Activated T-helper 17 cell treated with anti-CD3 and anti-CD28 coated beads, Interleukin-2, amount 50 U/mL, for 72 hours (primary cell): ENCODE data around the gene NINJ2. TPM values are rescaled to one million over a fixed set of nuclear protein-coding genes. Genes with fewer than 3 reads are reported as not detected.
"Not testable (repeated sequence)": the region's sequence is repeated elsewhere in the genome, so short reads cannot be mapped to it uniquely, and the experiment has no call there.

Source experiments
- ATAC-seq: fragments of 150-1000 bp; cut with Tn5 transposase; replicated peaks from 2 replicates; pipeline ENCODE4 v1.10.0; 2021; ENCODE audit warnings: mild to moderate bottlenecking, moderate library complexity
- H3K27ac Mint-ChIP-seq: one replicate; pipeline ENCODE4 v1.8.0; 2022; ENCODE audit warnings: mixed read lengths
- H3K27me3 Mint-ChIP-seq: one replicate; pipeline ENCODE4 v1.8.0; 2022; ENCODE audit warnings: mixed read lengths
- H3K36me3 Mint-ChIP-seq: one replicate; pipeline ENCODE4 v1.8.0; 2022; ENCODE audit warnings: low read depth, mild to moderate bottlenecking, mixed read lengths
- H3K4me1 Mint-ChIP-seq: one replicate; pipeline ENCODE4 v1.8.0; 2022; ENCODE audit warnings: mixed read lengths
- H3K4me3 Mint-ChIP-seq: one replicate; pipeline ENCODE4 v1.8.0; 2022; ENCODE audit warnings: mild to moderate bottlenecking, mixed read lengths
- H3K9me3 Mint-ChIP-seq: one replicate; pipeline ENCODE4 v1.8.0; 2022; ENCODE audit warnings: mixed read lengths
- total RNA-seq, 2 donors: library from RNA; stranded (reverse); gene quantifications; one replicate each; pipeline ENCODE4 v1.2.3, GENCODE V29; 2022

Gene NINJ2
- total RNA-seq, 2 donors from 2014 or later, result 9.2 to 19.9 TPM

GRCh38 chr12:640773-641172, 22.5 kb downstream of the NINJ2 start:
- peak overlapping the region; percentile 56 for H3K4me3 Mint-ChIP-seq
- peak overlapping the region; percentile 90 for H3K27ac Mint-ChIP-seq
- H3K27me3 Mint-ChIP-seq, result no peaks in the 10 kb centered on the region
- H3K9me3 Mint-ChIP-seq, result no peaks in the 10 kb centered on the region
- no peak for ATAC-seq
- peaks cover 35% of the 10 kb centered on the region for H3K4me1 Mint-ChIP-seq
- H3K36me3 Mint-ChIP-seq, result peaks cover 5% of the 10 kb centered on the region

DNA sequence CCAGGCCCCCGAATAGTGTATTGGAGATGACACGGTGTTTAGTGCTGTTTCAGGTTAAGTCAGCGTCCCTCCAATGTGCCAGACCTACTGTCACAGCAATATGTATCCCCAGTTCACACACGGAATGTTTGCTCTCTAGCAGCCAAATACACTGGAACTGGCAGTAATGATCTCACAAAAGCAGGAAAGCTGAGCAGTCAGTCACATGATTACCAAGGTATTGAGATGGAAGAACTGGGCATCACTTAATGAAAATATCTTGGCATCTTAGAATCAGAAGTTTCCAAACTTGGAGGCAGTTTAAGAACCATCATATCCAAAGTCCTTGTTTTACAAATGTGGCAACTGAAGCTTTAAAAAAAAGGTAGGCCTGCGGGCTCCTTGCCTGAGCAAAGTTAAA, 23.3 kb downstream of the NINJ2 start:
- ATAC-seq, result no peak
- Mint-ChIP-seq H3K27me3 (no peaks in the 10 kb centered on the region), H3K4me1 (peaks cover 28% of the 10 kb centered on the region), H3K9me3 (no peaks in the 10 kb centered on the region), H3K4me3 (peak overlapping the region; percentile 56), H3K36me3 (peaks cover 5% of the 10 kb centered on the region), H3K27ac (peak overlapping the region; percentile 90)

- H3K27me3 Mint-ChIP-seq, result no peaks in the 10 kb centered on the region
- peaks cover 28% of the 10 kb centered on the region for H3K4me1 Mint-ChIP-seq
Observed at GRCh38 chr12:639566-639965, 23.7 kb downstream of the NINJ2 start.

DNA sequence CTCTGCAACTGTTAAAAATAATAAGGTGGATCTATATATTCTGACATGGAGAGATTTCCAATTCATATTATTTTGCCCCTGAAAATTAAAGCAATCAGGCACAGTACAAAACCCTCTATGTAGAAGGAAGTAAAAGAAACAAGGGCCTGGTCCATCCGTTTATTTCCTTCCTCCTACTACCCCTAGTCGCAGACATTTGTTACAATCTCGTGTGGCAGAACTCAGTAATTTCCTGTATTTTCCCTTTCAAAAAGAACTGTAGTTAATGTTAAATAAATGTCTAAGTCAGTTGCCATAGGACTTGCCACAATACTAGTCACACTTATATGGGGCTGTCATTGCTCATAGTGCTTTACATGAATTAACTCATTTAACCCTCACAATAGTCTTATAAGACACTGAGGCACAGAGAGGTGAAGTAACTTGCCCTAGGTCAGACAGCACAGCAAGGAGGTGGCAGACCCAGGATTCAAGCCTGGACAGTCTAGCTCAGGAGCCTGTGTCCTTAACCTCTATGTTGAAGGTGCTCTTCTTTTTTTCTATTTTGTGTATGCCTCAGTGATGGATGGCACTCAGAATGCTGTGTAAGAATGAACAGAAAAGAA, 24.2 kb downstream of the NINJ2 start:
- ATAC-seq, result peak; percentile 63
- H3K27ac Mint-ChIP-seq, result peak overlapping the region; percentile 90

More at GRCh38 chr12:639566-639965, 23.7 kb downstream of the NINJ2 start:
- ATAC-seq, result peak; percentile 78
- Mint-ChIP-seq H3K4me3 (peak overlapping the region; percentile 56), H3K36me3 (peaks cover 5% of the 10 kb centered on the region), H3K27ac (peak overlapping the region; percentile 90), H3K9me3 (no peaks in the 10 kb centered on the region)

DNA sequence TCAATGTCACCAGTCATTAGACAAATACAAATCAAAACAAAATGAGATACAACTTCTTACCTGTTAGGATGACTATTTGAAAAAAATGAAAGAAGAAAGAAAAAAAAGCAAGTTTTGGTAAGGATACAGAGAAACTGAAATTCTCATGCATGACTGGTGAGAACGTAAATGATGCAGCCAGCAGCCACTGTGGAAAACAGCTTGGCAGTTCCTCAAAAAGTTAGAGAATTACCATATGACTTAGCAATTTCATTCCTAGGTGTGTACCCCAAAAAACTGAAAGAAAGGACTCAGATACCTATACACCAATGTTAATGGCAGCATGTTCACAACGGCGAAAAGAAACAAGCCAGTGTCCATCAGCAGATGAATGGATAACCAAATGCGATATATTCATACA, 26.6 kb downstream of the NINJ2 start:
- H3K27ac Mint-ChIP-seq, result no peak overlapping the region
- peaks cover 22% of the 10 kb centered on the region for H3K4me1 Mint-ChIP-seq
- H3K9me3 Mint-ChIP-seq, result no peaks in the 10 kb centered on the region
- H3K27me3 Mint-ChIP-seq, result no peaks in the 10 kb centered on the region
- no peaks in the 10 kb centered on the region for H3K36me3 Mint-ChIP-seq
- no peak overlapping the region for H3K4me3 Mint-ChIP-seq
- no peak for ATAC-seq

More for the DNA sequence above, 24.2 kb downstream of the NINJ2 start:
- Mint-ChIP-seq H3K9me3 (no peaks in the 10 kb centered on the region), H3K36me3 (peaks cover 5% of the 10 kb centered on the region), H3K27me3 (no peaks in the 10 kb centered on the region), H3K4me1 (peaks cover 23% of the 10 kb centered on the region), H3K4me3 (peak overlapping the region; percentile 56)

- H3K27ac Mint-ChIP-seq, result no peak overlapping the region
- no peak for ATAC-seq
- no peak overlapping the region for H3K4me3 Mint-ChIP-seq
- no peaks in the 10 kb centered on the region for H3K27me3 Mint-ChIP-seq
- no peaks in the 10 kb centered on the region for H3K36me3 Mint-ChIP-seq
- no peaks in the 10 kb centered on the region for H3K9me3 Mint-ChIP-seq
- H3K4me1 Mint-ChIP-seq, result peaks cover 7% of the 10 kb centered on the region
Observed at GRCh38 chr12:633731-634130, 29.5 kb downstream of the NINJ2 start.

DNA sequence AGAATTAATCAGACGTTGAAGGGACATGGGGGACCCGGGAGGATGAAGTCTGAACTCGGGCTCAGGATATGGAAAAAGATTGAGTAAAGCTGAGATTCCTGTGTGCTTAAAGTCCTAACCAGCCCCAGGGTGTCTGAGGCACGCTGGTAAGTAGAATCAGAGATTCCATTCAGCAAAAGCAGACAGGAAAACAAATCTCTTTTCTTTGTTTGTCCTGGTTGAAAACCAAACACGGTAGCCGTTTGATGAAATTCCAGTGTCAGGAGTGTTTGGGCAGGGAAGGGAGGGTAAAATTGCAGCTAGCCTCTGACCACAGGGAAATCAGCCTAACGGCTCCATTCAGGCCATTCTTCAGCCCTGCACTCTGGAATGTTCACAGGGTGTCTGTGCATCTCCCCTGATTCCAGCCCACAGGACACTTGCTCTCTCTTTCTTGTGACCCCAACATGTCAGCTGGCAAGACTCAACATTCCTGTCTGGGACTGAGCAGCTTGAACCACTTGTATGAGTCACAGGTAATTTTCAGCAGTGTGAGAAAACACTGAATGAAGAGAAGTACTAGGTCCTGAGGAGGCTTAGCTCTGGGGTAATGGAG, 31.0 kb downstream of the NINJ2 start:
- H3K36me3 Mint-ChIP-seq, result no peaks in the 10 kb centered on the region
- H3K9me3 Mint-ChIP-seq, result no peaks in the 10 kb centered on the region
- no peak overlapping the region for H3K4me3 Mint-ChIP-seq
- no peak overlapping the region for H3K27ac Mint-ChIP-seq
- H3K27me3 Mint-ChIP-seq, result no peaks in the 10 kb centered on the region
- H3K4me1 Mint-ChIP-seq, result peaks cover 5% of the 10 kb centered on the region
- peak; percentile 62 for ATAC-seq

GRCh38 chr12:630656-631632, 32.3 kb downstream of the NINJ2 start:
- H3K36me3 Mint-ChIP-seq, result no peaks in the 10 kb centered on the region
- H3K4me1 Mint-ChIP-seq, result peaks cover 5% of the 10 kb centered on the region
- H3K4me3 Mint-ChIP-seq, result no peak overlapping the region
- no peaks in the 10 kb centered on the region for H3K27me3 Mint-ChIP-seq
- no peak overlapping the region for H3K27ac Mint-ChIP-seq
- no peaks in the 10 kb centered on the region for H3K9me3 Mint-ChIP-seq
- ATAC-seq, result no peak

GRCh38 chr12:628742-629078, 34.5 kb downstream of the NINJ2 start:
- not testable (repeated sequence) for H3K27ac Mint-ChIP-seq, ATAC-seq, H3K4me1 Mint-ChIP-seq, H3K9me3 Mint-ChIP-seq, H3K36me3 Mint-ChIP-seq, H3K27me3 Mint-ChIP-seq, H3K4me3 Mint-ChIP-seq

DNA sequence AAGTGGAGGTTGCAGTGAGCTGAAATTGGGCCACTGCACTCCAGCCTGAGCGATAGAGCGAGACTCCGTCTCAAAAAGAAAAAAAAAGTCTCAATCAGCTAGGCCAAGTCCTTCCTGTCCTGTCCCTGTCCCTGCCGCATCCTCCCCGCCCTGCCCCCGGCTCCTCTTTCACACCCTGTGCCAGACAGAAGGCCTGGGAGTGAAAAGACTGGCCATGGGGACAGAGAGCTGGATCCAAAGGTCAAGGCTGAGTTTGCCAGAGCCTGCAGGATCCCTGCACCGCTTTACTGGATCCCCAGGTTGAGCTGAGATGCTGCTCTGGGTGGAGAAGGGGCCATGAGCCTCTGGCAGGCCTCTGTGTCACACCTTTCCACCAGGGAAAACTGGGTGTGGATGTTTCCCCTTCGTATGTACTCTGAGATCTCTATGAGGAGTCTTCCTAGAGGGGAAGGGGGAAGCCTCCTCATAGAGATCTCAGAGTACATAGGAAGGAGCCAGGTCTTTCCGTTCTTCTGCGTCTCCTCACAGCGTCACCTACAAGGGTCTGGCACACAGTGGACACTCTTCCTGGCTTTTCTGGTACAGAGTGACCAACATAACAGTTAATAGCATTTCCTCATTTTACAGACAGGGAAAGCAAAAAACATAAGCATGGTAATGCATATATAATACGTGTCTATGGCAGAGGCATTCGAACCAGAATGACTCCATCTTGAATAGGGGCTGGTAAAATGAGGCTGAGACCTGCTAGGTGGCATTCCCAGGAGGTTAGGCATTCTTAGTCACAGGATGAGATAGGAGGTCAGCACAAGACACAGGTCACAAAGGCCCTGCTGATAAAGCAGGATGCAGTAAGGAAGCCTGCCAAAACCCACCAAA, 35.1 kb downstream of the NINJ2 start:
- no peak for ATAC-seq
- Mint-ChIP-seq H3K27ac (no peak overlapping the region), H3K36me3 (no peaks in the 10 kb centered on the region), H3K4me1 (peaks cover 13% of the 10 kb centered on the region), H3K27me3 (no peaks in the 10 kb centered on the region), H3K9me3 (no peaks in the 10 kb centered on the region), H3K4me3 (no peak overlapping the region)

DNA sequence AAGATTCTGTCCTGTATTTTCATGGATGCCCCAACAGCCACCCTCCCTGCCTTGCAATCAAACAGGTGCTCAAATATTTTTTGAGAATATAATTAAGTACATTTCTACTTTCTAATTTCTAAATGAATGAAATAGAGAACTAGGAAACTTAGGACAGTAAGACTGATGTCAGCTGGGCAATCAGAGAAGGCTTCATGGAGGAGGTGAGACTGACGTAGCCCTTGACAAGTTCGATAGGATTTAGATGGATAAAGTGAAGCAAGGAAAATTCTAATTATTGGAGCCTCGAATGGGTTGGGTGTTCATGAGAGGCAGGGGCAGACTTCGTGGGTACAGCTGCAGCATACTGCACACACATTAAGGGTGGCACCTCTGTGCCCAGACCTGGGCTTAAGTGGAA, 36.0 kb downstream of the NINJ2 start:
- peaks cover 17% of the 10 kb centered on the region for H3K4me1 Mint-ChIP-seq
- H3K27me3 Mint-ChIP-seq, result no peaks in the 10 kb centered on the region
- ATAC-seq, result no peak

DNA sequence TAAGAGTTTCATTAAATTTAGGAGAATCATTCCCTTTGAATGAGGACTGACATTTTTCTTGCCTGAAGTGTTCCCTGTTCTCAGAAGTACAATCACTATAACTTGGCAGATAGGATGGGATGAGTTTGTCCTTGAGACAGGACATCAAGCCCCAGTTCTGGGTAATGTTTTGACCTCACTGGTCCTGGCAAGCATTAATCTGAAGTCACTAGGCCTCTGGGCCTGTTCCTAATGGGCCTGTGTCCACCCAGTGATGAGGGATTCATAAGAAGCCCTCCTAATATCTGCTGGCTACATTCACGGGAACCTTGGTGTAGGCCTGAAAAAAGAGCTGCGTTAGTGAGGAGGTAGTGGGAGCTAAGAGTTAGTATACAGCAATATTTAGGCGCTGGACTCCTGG, 37.2 kb downstream of the NINJ2 start:
- ATAC-seq, result no peak
- no peaks in the 10 kb centered on the region for H3K36me3 Mint-ChIP-seq
- no peaks in the 10 kb centered on the region for H3K9me3 Mint-ChIP-seq
- no peaks in the 10 kb centered on the region for H3K27me3 Mint-ChIP-seq
- H3K4me3 Mint-ChIP-seq, result no peak overlapping the region
- H3K4me1 Mint-ChIP-seq, result peaks cover 17% of the 10 kb centered on the region
- no peak overlapping the region for H3K27ac Mint-ChIP-seq

More for the DNA sequence above, 36.0 kb downstream of the NINJ2 start:
- H3K9me3 Mint-ChIP-seq, result no peaks in the 10 kb centered on the region
- H3K27ac Mint-ChIP-seq, result no peak overlapping the region
- H3K4me3 Mint-ChIP-seq, result no peak overlapping the region
- H3K36me3 Mint-ChIP-seq, result no peaks in the 10 kb centered on the region

- no peaks in the 10 kb centered on the region for H3K27me3 Mint-ChIP-seq
- peak; percentile 54 for ATAC-seq
- no peak overlapping the region for H3K4me3 Mint-ChIP-seq
Observed at GRCh38 chr12:623865-624372, 39.3 kb downstream of the NINJ2 start.

More at GRCh38 chr12:623865-624372, 39.3 kb downstream of the NINJ2 start:
- Mint-ChIP-seq H3K27ac (peak overlapping the region; percentile 95), H3K9me3 (no peaks in the 10 kb centered on the region), H3K4me1 (peaks cover 17% of the 10 kb centered on the region), H3K36me3 (no peaks in the 10 kb centered on the region)
